GM19035 (cell line): Measurements from ENCODE around the gene IFI27L1.

Source experiments
- ATAC-seq: cut with Tn5 transposase; IDR thresholded peaks from one replicate; pipeline ENCODE4 v1.9.1; 2021; ENCODE audit not compliant: unreplicated experiment

IFI27L1 gene

DNA sequence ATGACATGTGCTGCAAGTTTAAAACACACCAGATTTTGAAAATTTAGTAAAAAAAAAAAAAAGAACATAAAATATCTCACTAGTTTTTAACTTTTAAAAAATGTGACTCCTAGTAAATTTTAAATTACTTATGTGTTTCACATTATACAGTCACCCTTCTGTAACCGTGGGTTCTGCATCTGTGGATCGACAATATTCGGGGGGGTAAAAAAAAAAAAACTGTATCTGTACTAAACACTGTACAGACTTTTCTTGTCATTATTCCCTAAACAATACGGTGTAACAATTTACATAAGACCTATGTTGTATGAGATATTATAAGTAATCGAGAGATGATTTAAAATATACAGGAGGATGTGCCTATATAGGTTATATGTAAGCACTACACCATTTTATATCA lies 3.3 kb upstream of the IFI27L1 start:
- ATAC-seq = no peak

DNA sequence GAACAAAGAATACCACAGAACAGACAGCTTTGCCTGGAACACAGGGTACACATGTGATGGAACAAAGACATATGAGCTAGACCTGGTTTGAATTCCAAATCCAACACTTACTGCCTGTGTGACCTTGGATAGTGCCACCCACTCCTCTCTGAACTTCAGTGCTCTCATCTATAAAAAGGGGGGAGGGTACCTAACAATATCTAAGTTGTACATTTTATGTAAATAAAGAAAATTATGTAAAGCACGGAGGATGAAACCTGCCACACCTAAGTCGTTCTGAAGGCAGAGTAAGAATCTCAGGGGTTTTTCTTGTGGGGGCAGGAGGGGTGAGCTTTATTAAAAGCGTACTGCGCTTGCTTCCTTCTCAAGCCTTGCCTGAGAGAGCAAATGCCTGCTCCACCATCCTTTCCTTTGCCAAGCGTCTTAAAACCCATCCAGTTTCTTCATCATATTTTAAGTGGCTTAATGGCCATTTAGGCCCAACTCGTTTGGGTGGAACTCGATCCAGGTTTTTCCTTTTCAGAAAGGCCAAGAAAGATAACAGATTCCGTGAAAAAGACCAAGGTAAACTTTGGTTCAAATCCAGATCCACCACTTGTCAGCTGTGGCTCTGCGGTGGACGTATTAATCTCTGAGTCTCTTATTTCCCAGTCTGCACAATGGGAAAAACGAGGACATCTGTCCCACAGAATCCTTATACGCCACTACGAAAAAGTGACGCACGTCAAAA lies 1.1 kb upstream of the IFI27L1 start:
- ATAC-seq = no peak

- peak; percentile 39 for ATAC-seq
Measured at GRCh38 chr14:94081386-94081820, 293 bp downstream of the IFI27L1 start.

DNA sequence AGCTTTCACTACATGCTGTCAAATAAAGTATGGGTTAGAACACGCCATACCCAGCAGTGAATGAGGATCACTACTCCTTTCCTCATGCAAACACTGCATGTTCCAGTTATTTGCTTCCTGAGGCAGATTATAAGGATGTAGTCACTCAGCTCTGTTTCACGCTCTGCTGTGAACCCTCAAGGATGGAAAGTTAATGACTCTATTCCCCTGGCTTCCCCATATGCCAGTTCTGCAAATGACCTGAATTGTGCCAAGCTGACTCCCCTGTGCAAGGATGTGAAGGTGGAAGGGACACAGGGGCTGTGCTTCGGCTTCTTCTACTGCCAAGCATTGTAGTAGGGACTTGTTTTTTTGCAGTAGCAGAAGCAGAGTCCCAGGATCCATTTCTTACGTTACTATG lies 6.8 kb downstream of the IFI27L1 start:
- no peak for ATAC-seq

GRCh38 chr14:94088516-94088915 lies 7.4 kb downstream of the IFI27L1 start:
- ATAC-seq = no peak

DNA sequence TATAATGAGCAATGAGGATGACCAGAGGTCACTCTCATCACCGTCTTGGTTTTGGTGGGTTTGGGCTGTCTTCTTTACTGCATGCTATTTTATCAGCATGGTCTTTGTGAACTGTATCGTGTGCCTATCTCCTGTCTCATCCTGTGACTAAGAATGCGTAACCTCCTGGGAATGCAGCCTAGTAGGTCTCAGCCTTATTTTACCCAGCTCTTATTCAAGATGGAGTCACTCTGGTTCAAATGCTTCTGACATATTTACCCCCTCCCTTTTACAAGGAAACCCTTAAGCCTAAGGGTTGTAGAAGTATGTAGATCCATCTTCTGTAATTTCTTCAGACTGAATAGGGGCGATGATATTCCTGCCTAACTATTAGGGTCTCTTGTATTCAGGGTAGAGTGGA lies 8.4 kb downstream of the IFI27L1 start:
- no peak for ATAC-seq

- no peak for ATAC-seq
Measured at GRCh38 chr14:94093418-94093817, 12.3 kb downstream of the IFI27L1 start.

DNA sequence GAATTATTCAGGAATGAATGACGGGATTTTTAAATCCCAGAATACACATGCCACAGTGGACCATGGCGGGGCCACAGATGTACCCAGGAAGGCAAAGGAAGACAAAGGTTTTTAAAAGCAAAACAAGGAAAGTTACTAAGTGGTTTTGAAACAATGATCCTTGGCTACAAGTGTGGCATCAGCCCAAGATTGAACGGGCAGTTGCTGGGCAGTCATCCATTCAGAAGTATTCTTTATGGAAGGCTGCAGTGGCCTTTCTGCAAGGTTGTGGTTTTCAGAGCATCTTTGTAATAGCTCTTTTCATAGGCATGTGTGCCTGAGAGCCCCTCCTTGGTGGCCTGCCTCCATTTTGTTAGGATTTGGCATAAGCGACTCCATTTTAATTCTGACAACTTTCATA lies 16.0 kb downstream of the IFI27L1 start:
- no peak for ATAC-seq

DNA sequence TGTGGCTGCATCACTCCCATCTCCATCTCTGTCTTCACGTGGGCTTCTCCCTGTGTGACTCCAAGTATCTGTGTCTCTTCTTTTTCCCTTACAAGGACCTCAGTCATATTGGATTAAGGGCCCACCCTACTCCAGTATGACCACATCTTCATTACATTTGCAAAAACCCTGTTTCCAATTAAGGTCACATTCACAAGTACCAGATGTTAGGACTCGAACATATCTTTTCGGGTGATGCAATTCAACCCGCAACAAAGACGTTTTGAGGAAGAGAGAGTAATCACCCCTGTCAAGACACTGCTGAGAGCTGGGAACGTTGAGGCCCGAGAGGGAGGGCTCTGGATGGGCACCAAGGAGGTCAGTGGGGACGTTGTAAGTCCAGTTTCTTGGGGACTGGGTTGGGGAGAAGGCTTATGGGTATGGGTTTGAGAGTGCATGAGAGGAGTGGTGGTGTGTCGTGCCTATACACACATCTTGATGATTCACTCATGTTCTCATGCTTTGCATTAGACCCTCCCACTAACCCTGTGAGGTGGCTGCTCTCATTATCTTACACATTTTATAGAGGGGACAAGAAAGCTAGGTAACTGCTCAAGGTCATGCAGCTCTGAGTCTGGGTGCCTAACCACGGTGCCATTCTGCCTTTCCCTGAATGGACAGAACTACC lies 17.3 kb downstream of the IFI27L1 start:
- no peak for ATAC-seq

DNA sequence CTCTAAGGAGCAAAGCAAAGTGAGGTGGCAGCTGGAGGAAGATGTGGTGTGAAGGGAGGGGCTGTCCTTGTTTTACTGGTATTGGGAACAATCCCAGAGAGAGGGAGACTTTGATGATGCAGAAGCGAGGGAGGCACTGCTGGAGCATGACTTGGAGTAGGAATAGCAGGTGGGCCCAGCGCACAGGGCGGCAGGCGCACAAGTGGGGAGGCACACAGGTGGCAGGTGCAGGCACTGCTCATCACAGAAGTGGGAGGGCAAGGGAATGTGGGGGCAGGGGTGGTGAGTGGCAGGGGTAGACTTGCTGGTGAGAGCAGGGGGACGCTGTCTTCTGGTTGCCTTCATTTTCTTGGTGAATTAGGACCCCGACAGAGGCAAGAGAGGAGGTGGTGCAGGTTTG lies 17.9 kb downstream of the IFI27L1 start:
- no peak for ATAC-seq

- ATAC-seq = no peak
Measured at GRCh38 chr14:94100847-94101246, 19.7 kb downstream of the IFI27L1 start.

GRCh38 chr14:94101748-94102147 lies 20.6 kb downstream of the IFI27L1 start:
- no peak for ATAC-seq

GRCh38 chr14:94102768-94103482 lies 21.8 kb downstream of the IFI27L1 start:
- ATAC-seq = no peak

GRCh38 chr14:94103554-94104150 lies 22.5 kb downstream of the IFI27L1 start:
- no peak for ATAC-seq

DNA sequence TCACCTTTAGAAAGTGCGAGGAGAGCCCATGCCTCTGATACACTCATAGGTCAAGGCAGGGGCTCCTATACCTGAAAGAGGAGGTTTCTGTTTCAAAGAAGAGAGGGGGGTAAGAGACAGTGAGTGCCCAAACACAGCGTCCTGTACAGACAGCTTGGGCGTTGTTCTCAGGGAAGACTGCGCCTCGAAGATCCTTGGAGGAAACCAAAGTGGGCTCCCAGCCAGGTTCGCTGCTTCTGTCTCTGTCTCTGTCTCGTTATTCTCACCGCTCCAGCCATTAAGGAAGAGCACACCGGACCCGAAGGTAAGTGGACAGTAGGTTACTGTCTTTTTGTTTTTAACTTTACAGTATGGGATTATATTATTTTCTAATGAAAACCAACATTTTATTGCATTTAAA lies 23.6 kb downstream of the IFI27L1 start:
- no peak for ATAC-seq

- ATAC-seq = no peak
Measured at GRCh38 chr14:94109915-94110250, 28.8 kb downstream of the IFI27L1 start.

GRCh38 chr14:94110552-94111181 lies 29.6 kb downstream of the IFI27L1 start, which contains the start of gene IFI27:
IFI27 (plus strand) TSS chr14:94110736.
- no peak for ATAC-seq

- no peak for ATAC-seq
Measured at GRCh38 chr14:94111276-94112095, 30.4 kb downstream of the IFI27L1 start.

DNA sequence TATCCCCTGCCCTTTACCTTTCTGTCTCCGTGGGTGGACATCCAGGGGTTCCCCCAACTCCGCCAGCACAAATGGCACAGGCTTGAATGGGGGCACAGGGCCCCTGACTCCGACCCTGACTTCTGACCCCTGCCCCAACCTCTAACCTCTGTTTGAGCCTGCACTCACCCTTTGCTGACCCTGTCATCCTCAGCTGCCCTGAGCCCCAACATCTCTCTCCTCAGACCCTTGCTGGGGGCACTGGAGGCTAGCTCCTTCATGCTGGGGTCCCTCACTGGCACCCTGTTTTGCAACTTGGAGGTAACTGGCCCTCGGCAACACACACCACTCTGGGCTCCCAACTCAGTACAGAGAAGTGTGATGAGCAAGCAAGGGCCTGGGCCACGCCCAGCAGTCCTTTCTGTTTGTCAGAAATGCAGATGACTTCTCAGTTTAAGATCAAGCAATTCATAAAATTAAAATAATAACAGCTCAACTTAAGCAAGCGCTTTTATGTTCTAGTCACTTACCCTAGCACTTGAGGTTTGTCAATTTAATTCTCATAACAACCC lies 31.5 kb downstream of the IFI27L1 start:
- ATAC-seq = no peak

DNA sequence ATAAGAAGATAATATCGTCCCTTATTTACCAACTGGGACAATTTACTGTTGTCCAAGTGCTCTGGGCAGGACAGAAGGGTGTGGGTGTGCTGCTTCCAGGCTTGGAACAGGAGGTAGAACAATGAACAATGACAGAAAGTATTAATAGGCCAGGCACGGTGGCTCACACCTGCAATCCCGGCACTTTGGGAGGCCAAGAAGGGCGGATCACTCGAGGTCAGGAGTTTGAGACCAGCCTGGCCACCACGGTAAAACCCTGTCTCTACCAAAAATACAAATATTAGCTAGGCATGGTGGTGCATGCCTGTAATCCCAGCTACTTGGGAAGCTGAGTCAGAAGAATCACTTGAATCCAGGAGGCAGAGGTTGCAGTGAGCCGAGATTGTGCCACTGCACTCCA lies 32.0 kb downstream of the IFI27L1 start:
- no peak for ATAC-seq
